ENCODE results near the gene BTG2. TPM values are rescaled to one million over a fixed set of nuclear protein-coding genes. Genes with fewer than 3 reads are reported as not detected.

Gene BTG2
- total RNA-seq, 1 donor from 2014 or later, result 111 TPM

DNA sequence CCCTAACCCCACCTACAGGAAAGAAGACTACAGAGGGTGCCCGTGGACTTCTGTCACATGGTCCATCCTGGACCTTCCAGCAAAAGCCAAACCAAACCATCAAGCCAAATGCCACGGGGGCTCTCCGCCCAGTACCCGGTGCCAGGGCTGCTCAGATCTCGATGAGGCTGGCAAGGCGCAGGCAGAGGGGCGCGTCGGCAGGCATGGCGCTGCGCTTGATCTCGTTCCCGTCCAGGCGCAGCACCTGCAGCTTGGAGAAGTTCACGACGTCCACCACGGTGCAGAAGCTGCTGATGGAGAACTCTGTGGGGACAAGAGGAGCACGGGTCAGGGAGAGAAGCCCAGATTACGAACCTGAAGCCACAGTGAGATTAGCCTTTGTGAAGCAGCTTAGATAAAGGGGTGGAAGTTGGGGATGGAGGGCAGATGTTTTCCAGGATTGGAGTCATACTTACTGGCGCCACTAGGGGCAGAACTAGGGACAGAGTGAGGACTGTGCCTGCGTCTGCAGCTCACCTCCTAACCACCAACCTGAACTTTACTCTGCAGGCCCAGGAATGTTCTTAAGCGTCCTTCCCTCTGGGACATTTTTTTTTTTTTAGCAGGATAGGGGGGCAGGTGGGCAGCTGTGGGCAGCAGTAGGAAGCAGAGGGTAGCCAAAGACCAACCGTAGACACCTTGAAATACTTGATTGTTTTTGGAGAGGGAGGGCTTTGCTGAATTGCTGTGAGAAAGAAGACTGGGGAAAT is 37.0 kb downstream of the BTG2 start:
- peak; percentile 62 for DNase-seq (ENCODE audit: low spot score)

DNA sequence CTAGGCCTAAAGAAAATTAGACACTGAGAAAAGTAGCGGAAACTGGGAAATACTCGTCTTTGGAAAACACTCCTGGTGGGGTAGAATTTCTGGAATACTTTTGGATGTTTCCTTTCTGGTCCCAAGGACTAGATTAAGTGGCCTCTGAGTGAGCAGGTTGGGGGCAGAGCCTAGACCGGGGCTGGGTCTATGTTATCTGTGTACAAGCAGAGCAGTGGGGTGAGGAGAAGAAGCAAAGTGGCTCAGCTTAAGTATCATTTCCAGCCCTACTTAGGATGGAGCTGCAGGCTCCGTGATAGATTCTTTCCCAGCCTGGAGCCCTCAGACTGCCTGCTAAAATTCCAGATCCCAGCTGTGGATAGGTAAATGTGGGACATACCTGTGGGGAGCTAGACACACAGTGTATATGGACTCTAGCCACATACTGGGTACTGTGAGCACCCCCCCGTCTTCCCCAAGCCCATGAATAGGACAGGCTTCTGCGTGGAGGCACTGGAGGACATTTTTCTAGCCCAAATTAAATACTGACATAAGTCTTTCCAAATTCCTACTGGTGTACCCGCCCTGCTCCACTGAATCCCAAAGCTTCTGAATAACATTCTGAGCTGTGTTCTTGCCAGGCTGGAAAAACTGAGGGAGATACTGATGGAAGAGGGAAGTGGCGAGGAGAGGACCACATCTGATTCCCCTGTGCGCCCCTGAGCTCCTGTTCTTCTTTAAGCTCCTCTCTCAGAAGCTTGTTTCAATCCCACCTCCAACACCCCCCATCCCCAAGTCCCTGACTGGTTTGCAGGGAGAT is 38.8 kb downstream of the BTG2 start:
- DNase-seq (ENCODE audit: low spot score), result no peak

GRCh38 chr1:203346060-203346768 is 40.9 kb downstream of the BTG2 start:
- no peak for DNase-seq (ENCODE audit: low spot score)

DNA sequence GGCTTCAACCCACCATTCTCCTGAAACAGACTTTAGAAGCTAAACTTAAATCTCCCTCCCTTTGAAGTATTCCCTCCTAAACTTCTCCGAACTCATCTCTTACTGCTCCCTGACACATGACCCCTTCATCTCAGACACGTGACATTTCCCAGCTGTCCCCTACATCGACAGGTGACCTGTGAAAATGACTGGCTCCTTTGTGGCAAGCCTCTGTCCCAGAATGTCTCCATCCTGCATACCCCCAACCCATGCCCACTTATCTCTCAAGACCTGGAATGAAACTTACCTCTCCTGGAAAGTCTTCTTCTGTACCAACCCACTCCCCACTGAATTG is 41.4 kb downstream of the BTG2 start:
- DNase-seq (ENCODE audit: low spot score), result no peak

DNA sequence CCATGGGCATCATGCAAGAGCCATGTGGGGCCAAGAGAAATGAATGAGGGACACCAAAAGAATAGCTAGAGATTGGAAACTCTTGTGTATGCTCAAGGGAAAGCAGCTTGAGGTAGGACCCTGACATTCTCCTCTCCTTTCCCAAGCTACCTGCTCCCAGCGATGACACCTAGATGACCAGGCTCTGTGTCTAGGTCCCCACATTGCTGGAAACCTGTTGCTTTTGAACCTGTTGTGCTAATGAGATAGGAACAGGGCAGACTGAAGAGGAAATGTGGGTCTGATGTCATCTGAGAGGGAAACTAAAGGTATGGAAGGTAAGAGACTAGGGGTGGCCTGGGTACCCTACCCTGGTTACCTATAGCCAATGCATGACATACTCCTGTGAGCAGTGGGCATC is 43.8 kb downstream of the BTG2 start:
- no peak for DNase-seq (ENCODE audit: low spot score)

DNA sequence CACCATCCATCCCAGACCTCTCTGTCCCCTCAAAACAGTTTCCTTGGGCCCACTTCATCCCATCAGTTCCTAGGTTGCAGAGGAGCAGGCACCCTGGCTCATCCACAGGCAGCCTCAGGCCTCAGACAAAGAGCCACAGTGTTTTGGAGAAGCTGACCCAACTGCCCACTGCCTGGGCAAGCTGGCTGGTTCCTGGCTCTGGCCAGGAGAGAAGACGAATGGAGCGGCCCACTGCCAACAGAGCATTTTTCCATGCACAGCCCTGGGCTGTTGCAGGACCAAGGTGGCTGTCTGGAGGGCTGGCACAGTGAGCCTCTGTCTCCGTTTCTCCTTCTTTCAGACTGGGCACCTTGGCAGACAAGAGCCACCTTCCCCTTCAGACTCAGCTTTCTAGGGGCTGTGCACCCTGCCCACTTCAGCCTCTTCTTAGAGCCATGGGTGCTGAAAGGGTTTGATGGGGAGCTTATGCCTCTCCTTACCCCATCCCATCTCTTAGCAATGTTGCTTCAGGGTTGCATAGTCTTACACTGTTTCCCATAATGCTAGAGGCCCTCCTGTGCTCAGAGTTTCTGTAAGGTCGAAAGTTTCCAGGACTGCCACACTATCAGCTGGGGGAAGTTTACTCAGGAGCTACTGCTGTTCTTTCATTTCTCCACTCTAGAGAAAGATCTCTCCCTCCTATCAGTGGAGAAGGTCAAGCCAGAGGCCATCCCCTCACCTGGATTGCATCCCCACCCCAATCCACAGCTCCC is 44.6 kb downstream of the BTG2 start:
- no peak for DNase-seq (ENCODE audit: low spot score)

DNA sequence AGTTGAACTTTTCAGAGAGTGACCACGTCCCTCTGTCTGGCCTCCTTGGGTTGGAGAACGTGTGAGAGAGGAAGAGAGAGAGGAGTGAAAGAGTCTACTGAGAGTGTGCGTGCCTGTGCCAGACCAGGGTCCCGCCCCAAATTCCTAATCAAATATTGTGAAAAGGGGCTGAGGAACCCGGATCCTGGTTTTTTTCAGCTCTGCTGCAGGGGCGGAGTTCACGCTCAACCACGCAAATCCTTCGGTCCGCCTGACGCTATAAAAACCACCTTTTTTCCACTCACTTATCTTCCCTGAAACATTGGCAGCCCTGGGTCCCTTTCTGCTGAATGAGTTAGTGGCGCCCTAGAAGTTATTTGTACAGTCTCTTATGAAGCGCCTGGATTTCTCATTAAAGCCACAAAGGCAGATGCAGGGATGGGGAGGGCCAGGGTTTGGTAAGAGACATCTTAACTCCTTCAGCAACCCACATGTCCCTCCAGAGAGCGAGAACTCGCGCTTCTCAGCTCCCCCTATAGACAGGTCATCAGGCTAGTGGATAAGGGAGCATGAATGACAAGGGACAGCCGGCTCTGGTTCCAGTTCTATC is 45.8 kb downstream of the BTG2 start, which contains the start of gene FMOD:
TSS of gene FMOD (minus strand) at position 86 of the 589 bp plus-strand sequence. CDS start 2,852 bp downstream, outside the sequence.
- peak; percentile 70 for DNase-seq (ENCODE audit: low spot score)

- DNase-seq (ENCODE audit: low spot score), result no peak
Observed at GRCh38 chr1:203353486-203353885, 48.2 kb downstream of the BTG2 start.

- DNase-seq (ENCODE audit: low spot score), result no peak
Observed at GRCh38 chr1:203354246-203354645, 48.9 kb downstream of the BTG2 start.

- DNase-seq (ENCODE audit: low spot score), result no peak
Observed at GRCh38 chr1:203359010-203359571, 53.8 kb downstream of the BTG2 start.

Other genes with a start within 250 kb of the BTG2 start
- gene MYOG, start 219.5 kb upstream of the BTG2 start, total RNA-seq, result not detected
- 7.3 TPM for gene ADORA1, start 177.8 kb upstream of the BTG2 start, total RNA-seq
- not detected for gene MYBPH, start 129.7 kb upstream of the BTG2 start, total RNA-seq
- 0.40 TPM for gene CHI3L1, start 118.8 kb upstream of the BTG2 start, total RNA-seq
- gene CHIT1, start 75.8 kb upstream of the BTG2 start, total RNA-seq, result 0.06 TPM
- gene FMOD, start 45.6 kb downstream of the BTG2 start, total RNA-seq, result 272 TPM
- 72.1 TPM for gene PRELP, start 170.3 kb downstream of the BTG2 start, total RNA-seq
- gene OPTC, start 188.6 kb downstream of the BTG2 start, total RNA-seq, result not detected